ENCODE data around the gene F10. TPM values are rescaled to one million over a fixed set of nuclear protein-coding genes. Genes with fewer than 3 reads are reported as not detected.

Gene F10
- total RNA-seq, 1 experiment from 2014 or later: not detected

- Histone ChIP-seq H4K20me1 (ENCODE audit: insufficient read depth, low read depth, low read length) (no peaks in the 10 kb centered on the region; the same call in 1 of the 2 replicates), H3K9ac (ENCODE audit: low read length) (no peak overlapping the region), H3K27ac (ENCODE audit: low read length) (no peak overlapping the region), H2AFZ (ENCODE audit: low read length) (no peak overlapping the region), H3K36me3 (ENCODE audit: insufficient read depth, low read length) (no peaks in the 10 kb centered on the region), H3K79me2 (ENCODE audit: low read length) (no peaks in the 10 kb centered on the region), H3K9me3 (ENCODE audit: low read length) (no peaks in the 10 kb centered on the region), H3K27me3 (ENCODE audit: low read length) (no peaks in the 10 kb centered on the region), H3K4me1 (ENCODE audit: low read length) (no peaks in the 10 kb centered on the region), H3K9me2 (replicated peaks; ENCODE audit: insufficient read depth, low read length) (no peaks in the 10 kb centered on the region), H3K4me2 (ENCODE audit: low read depth, low read length, poor library complexity, severe bottlenecking) (no peak overlapping the region), H3K4me3 (ENCODE audit: low read length) (no peak overlapping the region)
- no peak for DNase-seq
Observed at GRCh38 chr13:113116206-113116800, 6.3 kb upstream of the F10 start.

- Histone ChIP-seq H3K4me1 (ENCODE audit: low read length) (no peaks in the 10 kb centered on the region), H3K27me3 (ENCODE audit: low read length) (no peaks in the 10 kb centered on the region), H3K36me3 (ENCODE audit: insufficient read depth, low read length) (no peaks in the 10 kb centered on the region), H3K9me2 (replicated peaks; ENCODE audit: insufficient read depth, low read length) (no peaks in the 10 kb centered on the region), H4K20me1 (ENCODE audit: insufficient read depth, low read depth, low read length) (no peaks in the 10 kb centered on the region; the same call in 1 of the 2 replicates), H3K9me3 (ENCODE audit: low read length) (no peaks in the 10 kb centered on the region), H3K4me2 (ENCODE audit: low read depth, low read length, poor library complexity, severe bottlenecking) (no peak overlapping the region), H3K27ac (ENCODE audit: low read length) (no peak overlapping the region), H3K79me2 (ENCODE audit: low read length) (no peaks in the 10 kb centered on the region), H3K9ac (ENCODE audit: low read length) (no peak overlapping the region), H3K4me3 (ENCODE audit: low read length) (no peak overlapping the region), H2AFZ (ENCODE audit: low read length) (no peak overlapping the region)
- DNase-seq: no peak
Observed at GRCh38 chr13:113116871-113117271, 5.7 kb upstream of the F10 start.

- H3K9me3 ChIP-seq (ENCODE audit: low read length): no peaks in the 10 kb centered on the region
- H3K9ac ChIP-seq (ENCODE audit: low read length): no peak overlapping the region
- no peaks in the 10 kb centered on the region for H3K79me2 ChIP-seq (ENCODE audit: low read length)
- DNase-seq: no peak
- no peak overlapping the region for H3K4me2 ChIP-seq (ENCODE audit: low read depth, low read length, poor library complexity, severe bottlenecking)
- H3K4me1 ChIP-seq (ENCODE audit: low read length): no peaks in the 10 kb centered on the region
- H2AFZ ChIP-seq (ENCODE audit: low read length): no peak overlapping the region
- no peak overlapping the region for H3K27ac ChIP-seq (ENCODE audit: low read length)
- H3K27me3 ChIP-seq (ENCODE audit: low read length): no peaks in the 10 kb centered on the region
- no peak overlapping the region for H3K4me3 ChIP-seq (ENCODE audit: low read length)
- no peaks in the 10 kb centered on the region for H3K36me3 ChIP-seq (ENCODE audit: insufficient read depth, low read length)
- no peaks in the 10 kb centered on the region; the same call in 1 of the 2 replicates for H4K20me1 ChIP-seq (ENCODE audit: insufficient read depth, low read depth, low read length)
- no peaks in the 10 kb centered on the region for H3K9me2 ChIP-seq (replicated peaks; ENCODE audit: insufficient read depth, low read length)
Observed at GRCh38 chr13:113117335-113117872, 5.2 kb upstream of the F10 start.

- H3K36me3 ChIP-seq (ENCODE audit: insufficient read depth, low read length): no peaks in the 10 kb centered on the region
- no peak overlapping the region for H2AFZ ChIP-seq (ENCODE audit: low read length)
- no peaks in the 10 kb centered on the region for H3K9me2 ChIP-seq (replicated peaks; ENCODE audit: insufficient read depth, low read length)
- H3K4me2 ChIP-seq (ENCODE audit: low read depth, low read length, poor library complexity, severe bottlenecking): no peak overlapping the region
- H3K4me1 ChIP-seq (ENCODE audit: low read length): no peaks in the 10 kb centered on the region
- no peak overlapping the region for H3K27ac ChIP-seq (ENCODE audit: low read length)
- H3K9ac ChIP-seq (ENCODE audit: low read length): no peak overlapping the region
- no peaks in the 10 kb centered on the region; the same call in 1 of the 2 replicates for H4K20me1 ChIP-seq (ENCODE audit: insufficient read depth, low read depth, low read length)
- H3K4me3 ChIP-seq (ENCODE audit: low read length): no peak overlapping the region
- no peaks in the 10 kb centered on the region for H3K27me3 ChIP-seq (ENCODE audit: low read length)
- DNase-seq: no peak
- H3K9me3 ChIP-seq (ENCODE audit: low read length): no peaks in the 10 kb centered on the region
- no peaks in the 10 kb centered on the region for H3K79me2 ChIP-seq (ENCODE audit: low read length)
Observed at GRCh38 chr13:113117911-113118260, 4.7 kb upstream of the F10 start.

- no peaks in the 10 kb centered on the region for H3K9me3 ChIP-seq (ENCODE audit: low read length)
- H3K9me2 ChIP-seq (replicated peaks; ENCODE audit: insufficient read depth, low read length): no peaks in the 10 kb centered on the region
- no peaks in the 10 kb centered on the region for H3K79me2 ChIP-seq (ENCODE audit: low read length)
- no peaks in the 10 kb centered on the region for H3K36me3 ChIP-seq (ENCODE audit: insufficient read depth, low read length)
- DNase-seq: no peak
- no peak overlapping the region for H3K4me2 ChIP-seq (ENCODE audit: low read depth, low read length, poor library complexity, severe bottlenecking)
- H4K20me1 ChIP-seq (ENCODE audit: insufficient read depth, low read depth, low read length): no peaks in the 10 kb centered on the region; the same call in 1 of the 2 replicates
- H2AFZ ChIP-seq (ENCODE audit: low read length): no peak overlapping the region
- no peaks in the 10 kb centered on the region for H3K27me3 ChIP-seq (ENCODE audit: low read length)
- no peaks in the 10 kb centered on the region for H3K4me1 ChIP-seq (ENCODE audit: low read length)
- H3K4me3 ChIP-seq (ENCODE audit: low read length): no peak overlapping the region
- H3K9ac ChIP-seq (ENCODE audit: low read length): no peak overlapping the region
- no peak overlapping the region for H3K27ac ChIP-seq (ENCODE audit: low read length)
Observed at GRCh38 chr13:113118261-113119021, 4.2 kb upstream of the F10 start.

- H3K4me3 ChIP-seq (ENCODE audit: low read length): no peak overlapping the region
- H3K9me2 ChIP-seq (replicated peaks; ENCODE audit: insufficient read depth, low read length): no peaks in the 10 kb centered on the region
- H3K27me3 ChIP-seq (ENCODE audit: low read length): no peaks in the 10 kb centered on the region
- no peaks in the 10 kb centered on the region for H3K4me1 ChIP-seq (ENCODE audit: low read length)
- no peaks in the 10 kb centered on the region; the same call in 1 of the 2 replicates for H4K20me1 ChIP-seq (ENCODE audit: insufficient read depth, low read depth, low read length)
- H3K36me3 ChIP-seq (ENCODE audit: insufficient read depth, low read length): no peaks in the 10 kb centered on the region
- H3K9me3 ChIP-seq (ENCODE audit: low read length): no peaks in the 10 kb centered on the region
- DNase-seq: no peak
- no peak overlapping the region for H3K9ac ChIP-seq (ENCODE audit: low read length)
- no peaks in the 10 kb centered on the region for H3K79me2 ChIP-seq (ENCODE audit: low read length)
- no peak overlapping the region for H2AFZ ChIP-seq (ENCODE audit: low read length)
- H3K27ac ChIP-seq (ENCODE audit: low read length): no peak overlapping the region
- H3K4me2 ChIP-seq (ENCODE audit: low read depth, low read length, poor library complexity, severe bottlenecking): no peak overlapping the region
Observed at GRCh38 chr13:113119166-113119821, 3.3 kb upstream of the F10 start.

GRCh38 chr13:113119822-113120189 is 2.8 kb upstream of the F10 start:
- no peak overlapping the region for H3K9ac ChIP-seq (ENCODE audit: low read length)
- H3K4me2 ChIP-seq (ENCODE audit: low read depth, low read length, poor library complexity, severe bottlenecking): no peak overlapping the region
- H3K79me2 ChIP-seq (ENCODE audit: low read length): no peaks in the 10 kb centered on the region
- H3K27me3 ChIP-seq (ENCODE audit: low read length): no peaks in the 10 kb centered on the region
- no peak overlapping the region for H3K27ac ChIP-seq (ENCODE audit: low read length)
- no peaks in the 10 kb centered on the region; the same call in 1 of the 2 replicates for H4K20me1 ChIP-seq (ENCODE audit: insufficient read depth, low read depth, low read length)
- DNase-seq: no peak
- no peaks in the 10 kb centered on the region for H3K9me3 ChIP-seq (ENCODE audit: low read length)
- H3K4me1 ChIP-seq (ENCODE audit: low read length): no peaks in the 10 kb centered on the region
- H3K9me2 ChIP-seq (replicated peaks; ENCODE audit: insufficient read depth, low read length): no peaks in the 10 kb centered on the region
- no peak overlapping the region for H2AFZ ChIP-seq (ENCODE audit: low read length)
- H3K4me3 ChIP-seq (ENCODE audit: low read length): no peak overlapping the region
- no peaks in the 10 kb centered on the region for H3K36me3 ChIP-seq (ENCODE audit: insufficient read depth, low read length)
